Caco-2 (cell line): ENCODE data around the gene NOSIP. TPM values are rescaled to one million over a fixed set of nuclear protein-coding genes. Genes with fewer than 3 reads are reported as not detected.

Source experiments
- BruUV-seq: library from RNA; stranded (reverse); fragments of 400-500 nt; replicated peaks from 2 replicates; lab custom pipeline; 2021; lab: Mats Ljungman, UMichigan
- CTCF ChIA-PET: fragments of 300-600 bp; sonication (Branson Sonifier 250); formaldehyde crosslinking; loops from one replicate; lab custom pipeline; 2022; ENCODE audit warnings: antibody characterized with exemption; lab: Charles Lee
- POLR2A ChIA-PET: fragments of 300-600 bp; sonication (Branson Sonifier 250); formaldehyde crosslinking; loops from one replicate; lab custom pipeline; 2022; ENCODE audit warnings: antibody characterized with exemption; lab: Charles Lee
- DNase-seq, 2 experiments: peaks; one replicate each; pipeline versions ENCODE4 v3.0.0 to v3.0.0-alpha.2; 2020 to 2022
- H3K27me3 ChIP-seq: replicated peaks from 2 replicates; pipeline ENCODE4 v1.6.0; 2011; ENCODE audit warnings: low read length; ENCODE audit not compliant: control insufficient read depth, insufficient read depth
- H3K36me3 ChIP-seq: 2 replicates; pipeline ENCODE4 v1.5.1; 2011; ENCODE audit warnings: low read length; ENCODE audit not compliant: control insufficient read depth, insufficient read depth
- H3K4me1 ChIP-seq: fragments of 250-450 bp; sonication (Bioruptor Pico); 2 replicates; pipeline ENCODE4 v1.5.1; 2020; ENCODE audit warnings: mild to moderate bottlenecking
- H3K4me3 ChIP-seq: 2 replicates; pipeline ENCODE4 v1.5.1; 2011; ENCODE audit warnings: low read depth, mild to moderate bottlenecking, control low read depth, low read length
- H3K9me3 ChIP-seq: fragments of 250-450 bp; sonication (Bioruptor Pico); 2 replicates; pipeline ENCODE4 v1.5.1; 2020; ENCODE audit warnings: mild to moderate bottlenecking, moderate library complexity
- H3K27ac Mint-ChIP-seq: one replicate; pipeline ENCODE4 v1.8.0; 2022; ENCODE audit warnings: mixed read lengths; ENCODE audit not compliant: unreplicated experiment
- H3K27me3 Mint-ChIP-seq: one replicate; pipeline ENCODE4 v1.8.0; 2022; ENCODE audit warnings: mixed read lengths; ENCODE audit not compliant: insufficient read depth, unreplicated experiment
- H3K36me3 Mint-ChIP-seq: one replicate; pipeline ENCODE4 v1.8.0; 2022; ENCODE audit warnings: mild to moderate bottlenecking, mixed read lengths; ENCODE audit not compliant: insufficient read depth, unreplicated experiment
- H3K4me1 Mint-ChIP-seq: one replicate; pipeline ENCODE4 v1.8.0; 2022; ENCODE audit warnings: low read depth, mixed read lengths; ENCODE audit not compliant: unreplicated experiment
- H3K4me3 Mint-ChIP-seq: one replicate; pipeline ENCODE4 v1.8.0; 2022; ENCODE audit warnings: mild to moderate bottlenecking, moderate library complexity, mixed read lengths; ENCODE audit not compliant: unreplicated experiment
- H3K9me3 Mint-ChIP-seq: one replicate; pipeline ENCODE4 v1.8.0; 2022; ENCODE audit warnings: mixed read lengths; ENCODE audit not compliant: unreplicated experiment
- intact Hi-C: fragments of 100-400 bp; cut with micrococcal nuclease; formaldehyde crosslinking; loops from one replicate; pipeline ENCODE4 v1.10.0; 2022; ENCODE audit not compliant: unreplicated experiment
- total RNA-seq: library from RNA; stranded (reverse); gene quantifications from 2 replicates; pipeline ENCODE4 v1.2.3, GENCODE V29; 2022
- TF ChIP-seq, protein P1 (sequence below), 2 experiments: fragments of 200-600 bp in 1 of 2; IDR thresholded peaks; 1 replicate in 1 of 2; 2 replicates in 1 of 2; pipeline versions ENCODE4 v1.5.1 to v1.8.0; 2011 to 2022; ENCODE audit warnings: antibody characterized with exemption in 1 of 2, control low read depth in 1 of 2, inconsistent platforms in 1 of 2, low read depth in 1 of 2, low read length in 1 of 2, mild to moderate bottlenecking in 1 of 2, moderate library complexity in 1 of 2; ENCODE audit not compliant: insufficient read depth in 1 of 2, severe bottlenecking in 1 of 2, unreplicated experiment in 1 of 2

Gene NOSIP
- total RNA-seq, 1 experiment from 2014 or later: 74.7 TPM

DNA sequence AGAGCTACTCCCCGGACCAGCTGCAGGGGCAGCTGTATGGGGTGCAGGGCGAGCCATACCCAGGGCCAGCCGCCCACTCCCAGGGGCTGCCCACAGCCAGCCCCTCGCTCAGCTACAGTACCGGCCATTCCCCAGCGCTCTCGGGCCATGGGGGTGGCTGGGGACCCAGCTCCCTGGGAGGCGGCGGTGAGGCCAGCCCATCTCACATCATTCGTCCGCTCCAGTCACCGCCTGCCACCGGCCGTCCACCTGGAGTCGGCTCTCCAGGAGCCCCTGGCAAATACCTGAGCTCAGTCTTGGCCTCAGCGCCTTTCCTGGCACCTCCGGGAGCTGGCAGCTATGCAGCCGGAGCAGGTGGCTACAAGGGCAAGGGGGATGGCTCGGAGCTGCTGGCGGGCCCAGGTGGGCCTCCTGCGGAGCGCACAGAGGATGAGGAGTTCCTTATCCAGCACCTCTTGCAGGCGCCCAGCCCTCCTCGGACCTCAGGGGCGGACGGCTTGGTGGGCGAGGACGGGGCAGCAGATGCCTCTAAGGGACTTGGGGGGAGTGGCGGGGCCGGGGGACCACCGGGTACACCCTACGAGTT is 15.6 kb upstream of the NOSIP start:
- Mint-ChIP-seq H3K9me3 (no peaks in the 10 kb centered on the region), H3K36me3 (peaks cover 61% of the 10 kb centered on the region), H3K27me3 (no peaks in the 10 kb centered on the region), H3K4me1 (peaks cover 23% of the 10 kb centered on the region), H3K4me3 (no peak overlapping the region), H3K27ac (no peak overlapping the region)
- Histone ChIP-seq H3K36me3 (peaks cover 3% of the 10 kb centered on the region), H3K27me3 (no peaks in the 10 kb centered on the region), H3K4me3 (no peak overlapping the region), H3K4me1 (peaks cover 10% of the 10 kb centered on the region), H3K9me3 (no peaks in the 10 kb centered on the region)
- BruUV-seq: no TSS peak
- intact Hi-C loops: no loop called here
- DNase-seq: no peak
- ChIA-PET CTCF (no interaction called here), POLR2A (interaction anchor here (0.6 kb wide), 2 partner anchors 44 to 171 kb away, joined by 4 to 10 read pairs; partner anchors contain the start of genes AP2A1 and RRAS)
- TF ChIP-seq, protein P1, sequence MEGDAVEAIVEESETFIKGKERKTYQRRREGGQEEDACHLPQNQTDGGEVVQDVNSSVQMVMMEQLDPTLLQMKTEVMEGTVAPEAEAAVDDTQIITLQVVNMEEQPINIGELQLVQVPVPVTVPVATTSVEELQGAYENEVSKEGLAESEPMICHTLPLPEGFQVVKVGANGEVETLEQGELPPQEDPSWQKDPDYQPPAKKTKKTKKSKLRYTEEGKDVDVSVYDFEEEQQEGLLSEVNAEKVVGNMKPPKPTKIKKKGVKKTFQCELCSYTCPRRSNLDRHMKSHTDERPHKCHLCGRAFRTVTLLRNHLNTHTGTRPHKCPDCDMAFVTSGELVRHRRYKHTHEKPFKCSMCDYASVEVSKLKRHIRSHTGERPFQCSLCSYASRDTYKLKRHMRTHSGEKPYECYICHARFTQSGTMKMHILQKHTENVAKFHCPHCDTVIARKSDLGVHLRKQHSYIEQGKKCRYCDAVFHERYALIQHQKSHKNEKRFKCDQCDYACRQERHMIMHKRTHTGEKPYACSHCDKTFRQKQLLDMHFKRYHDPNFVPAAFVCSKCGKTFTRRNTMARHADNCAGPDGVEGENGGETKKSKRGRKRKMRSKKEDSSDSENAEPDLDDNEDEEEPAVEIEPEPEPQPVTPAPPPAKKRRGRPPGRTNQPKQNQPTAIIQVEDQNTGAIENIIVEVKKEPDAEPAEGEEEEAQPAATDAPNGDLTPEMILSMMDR (IDR thresholded peaks at IDR 0.05; ENCODE audit: insufficient read depth in 1 of 2, low read depth in 1 of 2, low read length in 1 of 2, severe bottlenecking in 1 of 2, unreplicated experiment in 1 of 2): no peak

DNA sequence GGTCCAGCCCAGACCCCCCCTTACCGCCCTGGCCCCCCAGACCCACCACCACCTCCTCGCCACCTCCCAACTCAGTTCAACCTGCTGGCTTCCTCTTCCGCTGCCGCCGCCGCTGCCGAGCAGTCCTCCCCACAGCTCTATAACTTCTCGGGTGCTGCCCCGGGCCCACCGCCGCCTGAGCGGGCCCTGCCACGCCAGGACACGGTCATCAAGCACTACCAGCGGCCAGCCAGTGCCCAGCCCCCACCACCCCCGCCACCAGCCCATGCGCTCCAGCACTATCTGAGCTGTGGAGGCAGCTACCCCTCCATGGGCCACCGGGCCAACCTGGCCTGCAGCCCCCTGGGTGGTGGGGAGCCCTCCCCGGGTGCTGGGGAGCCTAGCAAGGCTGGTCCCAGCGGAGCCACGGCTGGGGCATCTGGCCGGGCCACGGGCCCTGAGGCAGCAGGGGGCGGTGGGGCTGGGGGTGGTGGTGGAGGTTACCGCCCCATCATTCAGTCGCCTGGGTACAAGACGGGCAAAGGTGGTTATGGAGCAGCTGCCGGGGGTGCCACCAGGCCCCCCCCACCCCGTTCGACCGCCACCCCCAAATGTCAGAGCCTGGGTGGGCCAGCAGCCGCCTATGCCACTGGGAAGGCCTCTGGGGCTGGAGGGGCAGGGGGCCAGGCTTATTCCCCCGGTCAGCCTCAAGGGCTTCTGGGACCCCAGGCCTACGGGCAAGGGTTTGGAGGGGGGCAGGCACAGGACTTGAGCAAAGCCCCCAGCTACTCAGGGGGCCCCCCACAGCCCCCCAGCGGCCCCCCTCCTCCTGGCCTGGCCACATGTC is 14.8 kb upstream of the NOSIP start:
- DNase-seq: no peak
- Mint-ChIP-seq H3K4me1 (peaks cover 23% of the 10 kb centered on the region), H3K27ac (no peak overlapping the region), H3K27me3 (no peaks in the 10 kb centered on the region), H3K4me3 (no peak overlapping the region), H3K9me3 (no peaks in the 10 kb centered on the region), H3K36me3 (peaks cover 58% of the 10 kb centered on the region)
- BruUV-seq: no TSS peak
- ChIA-PET CTCF (interaction anchor here (0.6 kb wide), 1 partner anchor 961 kb away, joined by 3 read pairs; no protein-coding TSS in a partner anchor), POLR2A (interaction anchor here (0.6 kb wide), 2 partner anchors 45 kb away, joined by 4 to 10 read pairs; partner anchors contain the start of gene RRAS)
- TF ChIP-seq, protein P1 (IDR thresholded peaks at IDR 0.05; ENCODE audit: insufficient read depth in 1 of 2, low read depth in 1 of 2, low read length in 1 of 2, severe bottlenecking in 1 of 2, unreplicated experiment in 1 of 2): no peak
- no peaks in the 10 kb centered on the region for H3K27me3 ChIP-seq
- intact Hi-C loops: no loop called here
- peaks cover 10% of the 10 kb centered on the region for H3K4me1 ChIP-seq
- peaks cover 3% of the 10 kb centered on the region for H3K36me3 ChIP-seq
- H3K4me3 ChIP-seq: no peak overlapping the region
- no peaks in the 10 kb centered on the region for H3K9me3 ChIP-seq

DNA sequence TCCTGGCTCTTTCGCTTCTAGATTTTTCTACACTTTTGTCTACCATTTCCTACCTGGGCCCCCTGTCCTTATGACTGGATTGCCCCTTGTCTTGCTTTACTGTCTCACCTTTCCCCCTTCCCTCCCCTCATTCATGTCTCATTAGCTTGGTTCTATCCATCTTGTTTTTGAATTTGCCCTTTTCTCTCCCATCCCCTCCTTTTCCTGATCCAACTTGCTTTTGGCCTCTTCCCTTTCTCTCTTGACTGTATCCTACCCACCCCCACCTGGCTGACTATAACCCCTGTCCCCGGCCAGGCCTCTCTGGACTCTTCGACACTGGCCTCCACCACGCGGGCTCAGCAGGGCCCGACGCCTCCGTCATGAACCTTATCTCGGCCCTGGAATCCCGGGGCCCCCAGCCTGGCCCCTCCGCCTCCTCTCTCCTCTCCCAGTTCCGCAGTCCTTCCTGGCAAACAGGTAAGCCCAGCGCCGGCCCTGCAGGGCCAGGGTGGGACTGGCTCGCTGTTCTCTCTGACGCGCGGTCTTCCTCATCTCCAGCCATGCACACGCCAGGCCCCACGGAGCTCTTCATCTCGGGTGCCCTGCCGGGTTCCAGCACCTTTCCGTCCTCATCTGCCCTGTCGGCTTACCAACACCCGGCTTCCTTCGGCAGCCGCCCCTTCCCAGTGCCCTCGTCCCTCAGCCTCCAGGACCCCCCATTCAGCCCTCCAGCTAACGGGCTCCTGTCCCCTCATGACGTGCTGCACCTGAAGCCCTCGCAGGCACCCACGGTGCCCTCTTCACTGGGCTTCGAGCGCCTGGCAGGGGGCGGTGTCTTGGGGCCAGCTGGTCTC is 14.0 kb upstream of the NOSIP start:
- no TSS peak for BruUV-seq

More for the DNA sequence above, 14.0 kb upstream of the NOSIP start:
- TF ChIP-seq, protein P1 (IDR thresholded peaks at IDR 0.05; ENCODE audit: insufficient read depth in 1 of 2, low read depth in 1 of 2, low read length in 1 of 2, severe bottlenecking in 1 of 2, unreplicated experiment in 1 of 2): no peak
- Histone ChIP-seq H3K4me1 (peaks cover 10% of the 10 kb centered on the region), H3K9me3 (no peaks in the 10 kb centered on the region), H3K36me3 (peaks cover 2% of the 10 kb centered on the region), H3K27me3 (no peaks in the 10 kb centered on the region), H3K4me3 (no peak overlapping the region)
- CTCF ChIA-PET: interaction anchor here (0.7 to 1.3 kb wide), 2 partner anchors 26 to 46 kb away, joined by 3 to 5 read pairs; partner anchors contain the start of gene RRAS
- peaks cover 56% of the 10 kb centered on the region for H3K36me3 Mint-ChIP-seq
- H3K4me1 Mint-ChIP-seq: peaks cover 29% of the 10 kb centered on the region
- peak overlapping the region; percentile 74 for H3K4me3 Mint-ChIP-seq
- intact Hi-C loops: no loop called here
- POLR2A ChIA-PET: no interaction called here
- no peak for DNase-seq
- H3K27me3 Mint-ChIP-seq: no peaks in the 10 kb centered on the region
- peak overlapping the region; percentile 27 for H3K27ac Mint-ChIP-seq
- no peaks in the 10 kb centered on the region for H3K9me3 Mint-ChIP-seq
